Measurements from ENCODE around the gene SPRR5. TPM values are rescaled to one million over a fixed set of nuclear protein-coding genes. Genes with fewer than 3 reads are reported as not detected.

The SPRR5 gene
- polyA plus RNA-seq, 1 experiment = not detected

DNA sequence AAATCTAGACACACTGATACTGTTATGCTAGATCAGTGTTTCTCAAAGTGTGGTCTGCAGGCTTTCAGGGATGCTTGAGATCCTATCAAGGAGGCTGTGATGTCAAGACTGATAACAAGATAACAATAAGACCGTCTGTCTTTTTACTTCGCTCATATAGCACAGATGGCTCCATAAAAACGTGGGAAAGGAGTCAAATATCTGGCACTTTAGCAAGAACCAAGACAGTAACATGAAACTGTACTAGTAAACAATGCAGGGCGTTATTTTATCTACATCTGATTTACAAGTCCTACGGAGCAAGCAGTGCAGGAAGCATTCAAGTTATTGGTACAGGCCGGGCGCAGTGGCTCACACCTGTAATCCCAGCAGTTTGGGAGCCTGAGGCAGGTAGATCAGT is 50.9 kb downstream of the SPRR5 start:
- Histone ChIP-seq H3K27ac (ENCODE audit: low read depth, low read length) (no peak overlapping the region), H3K27me3 (ENCODE audit: control insufficient read depth, insufficient read depth, low read length) (no peaks in the 10 kb centered on the region), H3K4me3 (ENCODE audit: low read depth, low read length) (no peak overlapping the region), H3K9me3 (ENCODE audit: control insufficient read depth, insufficient read depth, low read length) (peaks cover 5% of the 10 kb centered on the region; the same call in 1 of the 2 replicates)
- TF ChIP-seq, protein P1, sequence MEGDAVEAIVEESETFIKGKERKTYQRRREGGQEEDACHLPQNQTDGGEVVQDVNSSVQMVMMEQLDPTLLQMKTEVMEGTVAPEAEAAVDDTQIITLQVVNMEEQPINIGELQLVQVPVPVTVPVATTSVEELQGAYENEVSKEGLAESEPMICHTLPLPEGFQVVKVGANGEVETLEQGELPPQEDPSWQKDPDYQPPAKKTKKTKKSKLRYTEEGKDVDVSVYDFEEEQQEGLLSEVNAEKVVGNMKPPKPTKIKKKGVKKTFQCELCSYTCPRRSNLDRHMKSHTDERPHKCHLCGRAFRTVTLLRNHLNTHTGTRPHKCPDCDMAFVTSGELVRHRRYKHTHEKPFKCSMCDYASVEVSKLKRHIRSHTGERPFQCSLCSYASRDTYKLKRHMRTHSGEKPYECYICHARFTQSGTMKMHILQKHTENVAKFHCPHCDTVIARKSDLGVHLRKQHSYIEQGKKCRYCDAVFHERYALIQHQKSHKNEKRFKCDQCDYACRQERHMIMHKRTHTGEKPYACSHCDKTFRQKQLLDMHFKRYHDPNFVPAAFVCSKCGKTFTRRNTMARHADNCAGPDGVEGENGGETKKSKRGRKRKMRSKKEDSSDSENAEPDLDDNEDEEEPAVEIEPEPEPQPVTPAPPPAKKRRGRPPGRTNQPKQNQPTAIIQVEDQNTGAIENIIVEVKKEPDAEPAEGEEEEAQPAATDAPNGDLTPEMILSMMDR (IDR thresholded peaks at IDR 0.05; ENCODE audit: low read depth, low read length) = no peak
- CTCF ChIA-PET = no interaction called here
- DNase-seq (ENCODE audit: low read depth, low spot score) = no peak
- POLR2A ChIA-PET = no interaction called here

DNA sequence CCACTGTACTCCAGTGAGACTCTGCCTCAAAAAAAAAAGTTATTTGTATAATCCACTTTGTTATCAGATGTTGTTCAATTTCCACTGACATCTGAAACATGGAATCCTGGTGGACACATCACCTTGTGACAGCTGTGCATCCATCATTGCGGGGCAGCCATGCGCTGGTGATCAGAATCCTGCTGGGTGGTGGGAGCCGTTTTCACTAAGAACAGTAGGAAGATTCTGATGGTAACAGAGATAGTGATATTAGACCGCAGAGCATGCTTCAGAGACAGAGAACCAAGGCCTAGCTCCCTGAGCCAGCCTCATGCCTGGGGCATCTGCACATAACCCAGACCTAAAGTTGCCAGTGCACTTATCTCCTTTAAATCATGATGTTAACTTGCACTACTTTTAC is 51.5 kb downstream of the SPRR5 start:
- TF ChIP-seq, protein P1 (IDR thresholded peaks at IDR 0.05; ENCODE audit: low read depth, low read length) = no peak
- ChIA-PET POLR2A (no interaction called here), CTCF (no interaction called here)
- no peak overlapping the region for H3K4me3 ChIP-seq (ENCODE audit: low read depth, low read length)
- no peak for DNase-seq (ENCODE audit: low read depth, low spot score)
- H3K27me3 ChIP-seq (ENCODE audit: control insufficient read depth, insufficient read depth, low read length) = no peaks in the 10 kb centered on the region
- H3K9me3 ChIP-seq (ENCODE audit: control insufficient read depth, insufficient read depth, low read length) = peaks cover 3% of the 10 kb centered on the region
- no peak overlapping the region for H3K27ac ChIP-seq (ENCODE audit: low read depth, low read length)

Small RNA genes within 50 kb of the gene (small RNA-seq; reads per million reads assigned to genes)
- not detected for gene SPRR1A (ENCODE audit: insufficient read length, low read depth)

Other genes with a start within 250 kb of the SPRR5 start
- gene LCE2A, start 248.9 kb upstream of the SPRR5 start, polyA plus RNA-seq (2011; rRNA removed) = not detected in 2 replicates
- not detected in 2 replicates for gene LCE4A, start 239.0 kb upstream of the SPRR5 start, polyA plus RNA-seq (2011; rRNA removed)
- gene KPRP, start 189.2 kb upstream of the SPRR5 start, polyA plus RNA-seq (2011; rRNA removed) = not detected in 2 replicates
- gene LCE1F, start 172.1 kb upstream of the SPRR5 start, polyA plus RNA-seq (2011; rRNA removed) = not detected in 2 replicates
- not detected in 2 replicates for gene LCE1E, start 160.9 kb upstream of the SPRR5 start, polyA plus RNA-seq (2011; rRNA removed)
- gene LCE1D, start 150.5 kb upstream of the SPRR5 start, polyA plus RNA-seq (2011; rRNA removed) = not detected in 2 replicates
- gene LCE1C, start 140.6 kb upstream of the SPRR5 start, polyA plus RNA-seq (2011; rRNA removed) = not detected in 2 replicates
- not detected in 2 replicates for gene LCE1B, start 135.2 kb upstream of the SPRR5 start, polyA plus RNA-seq (2011; rRNA removed)
- gene LCE1A, start 119.7 kb upstream of the SPRR5 start, polyA plus RNA-seq (2011; rRNA removed) = not detected in 2 replicates
- not detected in 2 replicates for gene LCE6A, start 104.3 kb upstream of the SPRR5 start, polyA plus RNA-seq (2011; rRNA removed)
- gene LCE7A, start 87.2 kb upstream of the SPRR5 start, polyA plus RNA-seq (2011; rRNA removed) = not detected in 2 replicates
- not detected in 2 replicates for gene SMCP, start 68.9 kb upstream of the SPRR5 start, polyA plus RNA-seq (2011; rRNA removed)
- gene IVL, start 38.7 kb upstream of the SPRR5 start, polyA plus RNA-seq (2011; rRNA removed) = not detected in 2 replicates
- gene SPRR4, start 23.4 kb downstream of the SPRR5 start, polyA plus RNA-seq (2011; rRNA removed) = not detected in 2 replicates
- gene SPRR1A, start 36.9 kb downstream of the SPRR5 start, polyA plus RNA-seq (2011; rRNA removed) = not detected in 2 replicates
- not detected in 2 replicates for gene SPRR3, start 54.5 kb downstream of the SPRR5 start, polyA plus RNA-seq (2011; rRNA removed)
- not detected in 2 replicates for gene SPRR1B, start 84.0 kb downstream of the SPRR5 start, polyA plus RNA-seq (2011; rRNA removed)
- not detected in 2 replicates for gene SPRR2D, start 93.9 kb downstream of the SPRR5 start, polyA plus RNA-seq (2011; rRNA removed)
- not detected in 2 replicates for gene SPRR2A, start 110.3 kb downstream of the SPRR5 start, polyA plus RNA-seq (2011; rRNA removed)
- gene SPRR2B, start 124.4 kb downstream of the SPRR5 start, polyA plus RNA-seq (2011; rRNA removed) = not detected in 2 replicates
- gene SPRR2E, start 147.3 kb downstream of the SPRR5 start, polyA plus RNA-seq (2011; rRNA removed) = not detected in 2 replicates
- gene SPRR2F, start 166.3 kb downstream of the SPRR5 start, polyA plus RNA-seq (2011; rRNA removed) = not detected in 2 replicates
- gene SPRR2G, start 203.7 kb downstream of the SPRR5 start, polyA plus RNA-seq (2011; rRNA removed) = not detected in 2 replicates

Measured in AG04450 (cell line).